ENCODE results near the gene OR2T10.
"Not testable (repeated sequence)": the region's sequence is repeated elsewhere in the genome, so short reads cannot be mapped to it uniquely, and the experiment has no call there.

The OR2T10 gene

GRCh38 chr1:248597589-248597988, at the start of gene OR2T10:
OR2T10 (minus strand) TSS chr1:248597700; CDS start chr1:248593768, 3,932 bp downstream.
- no peak for DNase-seq (ENCODE audit: low read depth in 2 of 3, low spot score in 2 of 3)

- DNase-seq (ENCODE audit: low read depth in 2 of 3, low spot score in 2 of 3), result not testable (repeated sequence)
Observed at GRCh38 chr1:248645178-248645577, 47.7 kb upstream of the OR2T10 start, which contains the start of gene OR2T35. OR2T35 (minus strand) TSS chr1:248645278; CDS start chr1:248639258, 6,020 bp downstream.

GRCh38 chr1:248642971-248643651, 45.6 kb upstream of the OR2T10 start:
- DNase-seq (ENCODE audit: low read depth in 2 of 3, low spot score in 2 of 3), result not testable (repeated sequence)

GRCh38 chr1:248641583-248641982, 44.1 kb upstream of the OR2T10 start:
- not testable (repeated sequence) for DNase-seq (ENCODE audit: low read depth in 2 of 3, low spot score in 2 of 3)

- DNase-seq (ENCODE audit: low read depth in 2 of 3, low spot score in 2 of 3), result not testable (repeated sequence)
Observed at GRCh38 chr1:248640906-248641305, 43.4 kb upstream of the OR2T10 start.

GRCh38 chr1:248639652-248640051, 42.2 kb upstream of the OR2T10 start:
- DNase-seq (ENCODE audit: low read depth in 2 of 3, low spot score in 2 of 3), result not testable (repeated sequence)

- not testable (repeated sequence) for DNase-seq (ENCODE audit: low read depth in 2 of 3, low spot score in 2 of 3)
Observed at GRCh38 chr1:248636612-248637011, 39.1 kb upstream of the OR2T10 start.

- not testable (repeated sequence) for DNase-seq (ENCODE audit: low read depth in 2 of 3, low spot score in 2 of 3)
Observed at GRCh38 chr1:248634991-248635390, 37.5 kb upstream of the OR2T10 start, which contains the start of gene OR2T11. OR2T11 (minus strand) TSS chr1:248635091; CDS start chr1:248627128, 7,963 bp downstream.

GRCh38 chr1:248631354-248632008, 34.0 kb upstream of the OR2T10 start:
- no peak for DNase-seq (ENCODE audit: low read depth in 2 of 3, low spot score in 2 of 3)

GRCh38 chr1:248630551-248630950, 33.1 kb upstream of the OR2T10 start:
- no peak for DNase-seq (ENCODE audit: low read depth in 2 of 3, low spot score in 2 of 3)

- DNase-seq (ENCODE audit: low read depth in 2 of 3, low spot score in 2 of 3), result no peak
Observed at GRCh38 chr1:248627971-248628844, 30.7 kb upstream of the OR2T10 start.

GRCh38 chr1:248625971-248626370, 28.5 kb upstream of the OR2T10 start:
- no peak for DNase-seq (ENCODE audit: low read depth in 2 of 3, low spot score in 2 of 3)

GRCh38 chr1:248625166-248625565, 27.7 kb upstream of the OR2T10 start:
- no peak for DNase-seq (ENCODE audit: low read depth in 2 of 3, low spot score in 2 of 3)

GRCh38 chr1:248622570-248623001, 25.1 kb upstream of the OR2T10 start:
- DNase-seq (ENCODE audit: low read depth in 2 of 3, low spot score in 2 of 3), result no peak

- DNase-seq (ENCODE audit: low read depth in 2 of 3, low spot score in 2 of 3), result no peak
Observed at GRCh38 chr1:248621770-248622169, 24.3 kb upstream of the OR2T10 start.

- peak in 1 of 3 experiments; percentile 40 for DNase-seq (ENCODE audit: low read depth in 2 of 3, low spot score in 2 of 3)
Observed at GRCh38 chr1:248618878-248619277, 21.4 kb upstream of the OR2T10 start.

- DNase-seq (ENCODE audit: low read depth in 2 of 3, low spot score in 2 of 3), result no peak
Observed at GRCh38 chr1:248618119-248618518, 20.6 kb upstream of the OR2T10 start.

GRCh38 chr1:248613742-248614141, 16.2 kb upstream of the OR2T10 start:
- no peak for DNase-seq (ENCODE audit: low read depth in 2 of 3, low spot score in 2 of 3)

GRCh38 chr1:248611883-248612414, 14.4 kb upstream of the OR2T10 start:
- no peak for DNase-seq (ENCODE audit: low read depth in 2 of 3, low spot score in 2 of 3)

GRCh38 chr1:248610301-248610700, 12.8 kb upstream of the OR2T10 start:
- DNase-seq (ENCODE audit: low read depth in 2 of 3, low spot score in 2 of 3), result no peak

- no peak for DNase-seq (ENCODE audit: low read depth in 2 of 3, low spot score in 2 of 3)
Observed at GRCh38 chr1:248599396-248599795, 1.9 kb upstream of the OR2T10 start.

Data from activated CD8-positive, alpha-beta memory T cell treated with anti-CD3 and anti-CD28 coated beads for 48 hours (primary cell).